ENCODE measurements around the gene ATRIP. TPM values are rescaled to one million over a fixed set of nuclear protein-coding genes. Genes with fewer than 3 reads are reported as not detected.
"Not testable (repeated sequence)": the region's sequence is repeated elsewhere in the genome, so short reads cannot be mapped to it uniquely, and the experiment has no call there.

The ATRIP gene
- total and polyA plus RNA-seq, 2 experiments from 2014 or later = 4.2 to 8.4 TPM

DNA sequence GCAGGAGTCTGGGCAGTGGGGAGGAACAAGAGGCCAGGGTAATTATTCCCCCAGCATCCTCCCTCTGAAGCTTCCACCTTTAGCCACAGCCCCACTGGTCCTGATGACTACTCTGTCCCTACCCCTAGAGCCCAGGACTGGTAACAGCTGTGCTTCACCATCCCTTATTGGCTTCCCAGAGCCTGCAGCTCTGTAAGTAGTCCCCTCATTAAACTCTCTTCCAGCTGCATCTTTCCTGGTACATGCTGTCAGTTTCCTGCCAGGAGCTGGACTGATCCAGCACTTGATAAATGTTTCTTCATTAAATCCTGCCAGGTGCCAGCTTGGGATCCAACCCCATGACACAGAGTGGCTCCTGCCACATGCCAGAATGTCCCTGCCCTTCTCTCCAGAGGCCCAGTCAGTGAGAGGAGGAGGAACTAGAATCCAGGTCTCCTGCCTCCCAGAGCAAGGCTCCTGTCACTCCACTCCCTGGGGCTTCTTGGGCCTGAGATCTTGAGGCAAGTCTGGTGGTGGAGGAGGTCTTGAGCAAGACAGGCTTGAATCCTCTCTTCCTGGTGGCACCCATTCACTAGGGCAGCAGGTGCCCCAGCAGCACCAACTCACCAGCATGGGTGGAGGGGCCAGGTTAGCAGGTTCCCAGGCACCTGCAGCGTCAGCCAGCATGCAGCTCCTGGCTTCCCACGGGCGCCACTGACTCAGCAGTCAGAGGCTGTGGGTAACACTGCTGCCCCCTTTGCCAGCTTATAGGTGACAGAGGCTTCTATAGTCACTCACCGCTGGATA, 47.0 kb upstream of the ATRIP start:
- Histone ChIP-seq H3K4me3 (no peak overlapping the region), H3K79me2 (ENCODE audit: insufficient read depth) (no peaks in the 10 kb centered on the region), H3K27ac (no peak overlapping the region), H4K20me1 (ENCODE audit: insufficient read depth) (no peaks in the 10 kb centered on the region), H3F3A (ENCODE audit: insufficient read depth) (peaks cover 12% of the 10 kb centered on the region), H3K9me3 (ENCODE audit: low read depth) (no peaks in the 10 kb centered on the region), H3K4me2 (ENCODE audit: unreplicated experiment) (no peak overlapping the region), H3K36me3 (ENCODE audit: low read depth) (no peaks in the 10 kb centered on the region), H2AFZ (no peak overlapping the region), H3K4me1 (ENCODE audit: insufficient read depth) (peaks cover 12% of the 10 kb centered on the region), H3K9ac (no peak overlapping the region), H3K9me2 (ENCODE audit: insufficient read depth) (no peaks in the 10 kb centered on the region), H3K27me3 (replicated peaks; ENCODE audit: insufficient read depth) (peaks cover 10% of the 10 kb centered on the region)
- TF ChIP-seq EZH2phosphoT487 (IDR thresholded peaks at IDR 0.05; ENCODE audit: insufficient read depth, low read depth) = no peak
- TF ChIP-seq EZH2 (IDR thresholded peaks at IDR 0.05; ENCODE audit: insufficient read depth, poor library complexity, severe bottlenecking) = no peak
- no peak for DNase-seq
- in situ Hi-C loops (cut with MboI) = no loop called here
- 55 to 61% methylated on average over 4 of the region's 4 CpGs for WGBS, 2 experiments (ENCODE audit: low coverage in 1 of 2, low lambda C conversion rate in 2 of 2, missing lambda C conversion rate in 2 of 2)

DNA sequence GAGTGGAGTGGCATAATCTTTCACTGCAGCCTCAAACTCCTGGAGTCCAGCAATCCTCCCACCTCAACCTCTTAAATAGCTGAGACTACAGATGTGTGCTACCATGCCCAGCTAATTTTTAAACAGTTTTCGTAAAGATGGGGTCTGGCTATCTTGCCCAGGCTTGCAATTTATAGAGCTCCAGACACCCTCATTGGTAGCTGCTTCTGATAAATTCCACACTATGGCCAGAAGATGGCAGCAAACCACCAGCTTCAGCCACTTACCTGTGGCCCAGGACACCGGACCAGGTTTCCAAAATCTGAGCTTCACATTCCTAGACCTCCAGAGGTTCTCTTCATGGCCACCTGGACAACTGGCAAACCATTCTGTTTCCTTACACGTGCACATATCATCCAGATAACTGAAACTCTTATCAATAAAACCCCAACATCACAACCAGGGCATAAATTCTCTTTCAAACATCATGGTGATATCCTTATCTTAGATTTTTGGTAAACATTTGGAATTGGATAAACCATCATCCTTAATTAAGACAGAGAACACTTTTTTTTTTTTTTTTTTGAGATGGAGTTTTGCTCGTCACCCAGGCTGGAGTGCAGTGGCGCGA, 45.6 kb upstream of the ATRIP start:
- no peak overlapping the region for H3K4me2 ChIP-seq (ENCODE audit: unreplicated experiment)
- H4K20me1 ChIP-seq (ENCODE audit: insufficient read depth) = no peaks in the 10 kb centered on the region
- H3K4me1 ChIP-seq (ENCODE audit: insufficient read depth) = peaks cover 12% of the 10 kb centered on the region
- H2AFZ ChIP-seq = no peak overlapping the region
- no peak for TF ChIP-seq EZH2 (IDR thresholded peaks at IDR 0.05; ENCODE audit: insufficient read depth, poor library complexity, severe bottlenecking)
- TF ChIP-seq EZH2phosphoT487 (IDR thresholded peaks at IDR 0.05; ENCODE audit: insufficient read depth, low read depth) = no peak
- DNase-seq = peak; percentile 60
- H3K9me3 ChIP-seq (ENCODE audit: low read depth) = no peaks in the 10 kb centered on the region
- peaks cover 12% of the 10 kb centered on the region for H3F3A ChIP-seq (ENCODE audit: insufficient read depth)
- no peak overlapping the region for H3K4me3 ChIP-seq
- H3K9me2 ChIP-seq (ENCODE audit: insufficient read depth) = no peaks in the 10 kb centered on the region
- H3K79me2 ChIP-seq (ENCODE audit: insufficient read depth) = no peaks in the 10 kb centered on the region
- no peaks in the 10 kb centered on the region for H3K36me3 ChIP-seq (ENCODE audit: low read depth)
- no peak overlapping the region for H3K27ac ChIP-seq
- in situ Hi-C loops (cut with MboI) = no loop called here
- no peak overlapping the region for H3K9ac ChIP-seq
- 59 to 61% methylated on average over 6 of the region's 6 CpGs for WGBS, 2 experiments (ENCODE audit: low coverage in 1 of 2, low lambda C conversion rate in 2 of 2, missing lambda C conversion rate in 2 of 2)
- peaks cover 3% of the 10 kb centered on the region for H3K27me3 ChIP-seq (replicated peaks; ENCODE audit: insufficient read depth)

- in situ Hi-C loops (cut with MboI); H3K9me2 ChIP-seq (ENCODE audit: insufficient read depth); H3K9me3 ChIP-seq (ENCODE audit: low read depth); H3K36me3 ChIP-seq (ENCODE audit: low read depth); H3K79me2 ChIP-seq (ENCODE audit: insufficient read depth); H2AFZ ChIP-seq; DNase-seq; H4K20me1 ChIP-seq (ENCODE audit: insufficient read depth); H3K27me3 ChIP-seq (replicated peaks; ENCODE audit: insufficient read depth): not testable (repeated sequence)
- Histone ChIP-seq H3F3A (ENCODE audit: insufficient read depth) (peaks cover 12% of the 10 kb centered on the region), H3K4me1 (ENCODE audit: insufficient read depth) (peaks cover 12% of the 10 kb centered on the region), H3K4me2 (ENCODE audit: unreplicated experiment) (peak overlapping the region; percentile 87), H3K9ac (peak overlapping the region; percentile 21; the same call in 1 of the 2 replicates), H3K4me3 (0 out of 2 replicates have a peak overlapping the region, but pooled peaks have one; percentile 12), H3K27ac (peak overlapping the region; percentile 53; the same call in 1 of the 2 replicates)
- 74 to 76% methylated on average over 12 of the region's 12 CpGs for WGBS, 2 experiments (ENCODE audit: low coverage in 1 of 2, low lambda C conversion rate in 2 of 2, missing lambda C conversion rate in 2 of 2)
These were observed 45.1 kb upstream of the ATRIP start for GRCh38 chr3:48401434-48401901.

GRCh38 chr3:48402281-48402732, 44.2 kb upstream of the ATRIP start:
- in situ Hi-C loops (cut with MboI) = no loop called here
- no peaks in the 10 kb centered on the region; the same call in 1 of the 2 replicates for H3K27me3 ChIP-seq (replicated peaks; ENCODE audit: insufficient read depth)
- H3K4me1 ChIP-seq (ENCODE audit: insufficient read depth) = peaks cover 12% of the 10 kb centered on the region
- H3K36me3 ChIP-seq (ENCODE audit: low read depth) = no peaks in the 10 kb centered on the region
- DNase-seq = peak; percentile 97
- WGBS, 2 experiments (ENCODE audit: low coverage in 1 of 2, low lambda C conversion rate in 2 of 2, missing lambda C conversion rate in 2 of 2) = 0 to 2% methylated on average over 8 of the region's 8 CpGs
- no peak overlapping the region for H3K9ac ChIP-seq
- no peaks in the 10 kb centered on the region for H3K79me2 ChIP-seq (ENCODE audit: insufficient read depth)
- H4K20me1 ChIP-seq (ENCODE audit: insufficient read depth) = no peaks in the 10 kb centered on the region
- peak overlapping the region; percentile 53 for H3K27ac ChIP-seq
- peak overlapping the region; percentile 87 for H3K4me2 ChIP-seq (ENCODE audit: unreplicated experiment)
- peaks cover 12% of the 10 kb centered on the region for H3F3A ChIP-seq (ENCODE audit: insufficient read depth)
- 0 out of 2 replicates have a peak overlapping the region, but pooled peaks have one; percentile 12 for H3K4me3 ChIP-seq
- TF ChIP-seq EZH2 (IDR thresholded peaks at IDR 0.05; ENCODE audit: insufficient read depth, poor library complexity, severe bottlenecking) = no peak
- 0 out of 2 replicates have a peak, but pooled peaks have one; percentile 65 for TF ChIP-seq EZH2phosphoT487 (IDR thresholded peaks at IDR 0.05; ENCODE audit: insufficient read depth, low read depth)
- no peaks in the 10 kb centered on the region for H3K9me2 ChIP-seq (ENCODE audit: insufficient read depth)
- no peak overlapping the region for H2AFZ ChIP-seq
- no peaks in the 10 kb centered on the region for H3K9me3 ChIP-seq (ENCODE audit: low read depth)
